Fibroblast of gingiva (primary cell): ENCODE data around the gene PPP1R18.
"Not testable (repeated sequence)": the region's sequence is repeated elsewhere in the genome, so short reads cannot be mapped to it uniquely, and the experiment has no call there.

Source experiments
- DNase-seq: peaks from one replicate; pipeline ENCODE4 v3.0.0-alpha.2; 2011; ENCODE audit warnings: low read depth

Gene PPP1R18, protein sequence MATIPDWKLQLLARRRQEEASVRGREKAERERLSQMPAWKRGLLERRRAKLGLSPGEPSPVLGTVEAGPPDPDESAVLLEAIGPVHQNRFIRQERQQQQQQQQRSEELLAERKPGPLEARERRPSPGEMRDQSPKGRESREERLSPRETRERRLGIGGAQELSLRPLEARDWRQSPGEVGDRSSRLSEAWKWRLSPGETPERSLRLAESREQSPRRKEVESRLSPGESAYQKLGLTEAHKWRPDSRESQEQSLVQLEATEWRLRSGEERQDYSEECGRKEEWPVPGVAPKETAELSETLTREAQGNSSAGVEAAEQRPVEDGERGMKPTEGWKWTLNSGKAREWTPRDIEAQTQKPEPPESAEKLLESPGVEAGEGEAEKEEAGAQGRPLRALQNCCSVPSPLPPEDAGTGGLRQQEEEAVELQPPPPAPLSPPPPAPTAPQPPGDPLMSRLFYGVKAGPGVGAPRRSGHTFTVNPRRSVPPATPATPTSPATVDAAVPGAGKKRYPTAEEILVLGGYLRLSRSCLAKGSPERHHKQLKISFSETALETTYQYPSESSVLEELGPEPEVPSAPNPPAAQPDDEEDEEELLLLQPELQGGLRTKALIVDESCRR

GRCh38 chr6:30686009-30686907, at the start of gene PPP1R18:
Gene PPP1R18 (minus strand): TSS chr6:30686645. CDS start chr6:30686018, 627 bp downstream.
- peak; percentile 77 for DNase-seq

- DNase-seq = no peak
Observed at GRCh38 chr6:30735668-30736314, 49.3 kb upstream of the PPP1R18 start.

DNA sequence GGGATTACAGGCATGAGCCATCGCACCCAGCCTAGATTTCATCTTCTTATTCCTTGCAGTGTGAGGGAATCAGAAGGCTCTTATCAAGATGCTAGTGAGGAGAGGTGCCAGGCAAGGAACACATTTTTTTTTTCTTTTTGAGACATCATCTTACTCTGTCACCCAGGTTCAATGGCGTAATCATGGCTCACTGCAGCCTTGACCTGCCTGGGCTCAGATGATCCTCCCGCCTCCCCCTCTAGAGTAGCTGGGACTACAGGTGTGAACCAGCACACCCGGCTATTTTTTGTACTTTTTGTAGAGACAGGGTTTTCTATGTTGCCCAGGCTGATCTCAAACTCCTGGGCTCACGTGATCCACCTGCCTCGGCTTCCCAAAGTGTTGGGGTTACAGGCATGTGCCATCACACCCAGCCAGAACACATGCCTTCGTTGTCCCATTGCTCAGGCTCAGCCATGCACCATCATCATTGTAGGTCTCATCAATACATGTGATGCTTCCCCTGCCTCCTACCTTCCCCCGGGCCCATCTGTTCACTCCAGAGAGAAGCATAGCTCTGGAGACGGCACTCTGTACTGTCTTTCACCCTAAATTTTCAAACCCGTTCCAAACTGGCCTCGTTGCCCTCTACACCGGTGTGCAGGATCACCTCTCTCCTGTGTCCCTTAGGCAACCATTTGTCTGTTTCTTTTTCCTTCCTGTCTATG, 45.9 kb upstream of the PPP1R18 start:
- DNase-seq = no peak

- no peak for DNase-seq
Observed at GRCh38 chr6:30730601-30731435, 44.4 kb upstream of the PPP1R18 start.

DNA sequence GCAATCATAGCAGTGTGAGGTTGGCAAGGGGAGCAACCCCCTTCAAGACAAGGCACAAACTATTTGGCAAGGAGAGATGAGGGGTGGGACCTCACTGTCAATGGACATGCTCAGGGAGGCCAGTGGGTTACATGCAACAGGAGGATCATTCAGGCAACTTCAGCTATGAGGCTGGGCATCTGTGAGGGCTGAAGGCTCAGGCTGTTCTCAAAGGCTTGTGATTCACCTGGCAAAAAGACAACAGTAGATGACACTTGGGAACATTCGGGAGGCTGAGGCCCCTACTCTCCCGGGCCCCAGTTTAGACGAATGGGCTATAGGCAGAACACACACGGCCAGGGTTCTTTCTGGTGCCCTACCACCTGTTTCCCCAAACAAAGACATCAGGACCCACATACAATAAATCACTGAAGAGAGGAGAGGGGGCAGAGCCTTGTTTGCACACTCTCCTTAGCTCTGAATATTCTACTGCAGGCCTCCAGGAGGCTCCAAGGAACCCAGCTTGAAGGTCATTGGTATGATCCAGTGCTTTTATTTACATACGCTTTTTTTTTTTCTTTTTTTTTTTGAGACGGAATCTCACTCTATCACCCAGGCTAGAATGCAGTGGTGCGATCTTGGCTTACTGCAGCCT, 41.6 kb upstream of the PPP1R18 start:
- peak; percentile 68 for DNase-seq

DNA sequence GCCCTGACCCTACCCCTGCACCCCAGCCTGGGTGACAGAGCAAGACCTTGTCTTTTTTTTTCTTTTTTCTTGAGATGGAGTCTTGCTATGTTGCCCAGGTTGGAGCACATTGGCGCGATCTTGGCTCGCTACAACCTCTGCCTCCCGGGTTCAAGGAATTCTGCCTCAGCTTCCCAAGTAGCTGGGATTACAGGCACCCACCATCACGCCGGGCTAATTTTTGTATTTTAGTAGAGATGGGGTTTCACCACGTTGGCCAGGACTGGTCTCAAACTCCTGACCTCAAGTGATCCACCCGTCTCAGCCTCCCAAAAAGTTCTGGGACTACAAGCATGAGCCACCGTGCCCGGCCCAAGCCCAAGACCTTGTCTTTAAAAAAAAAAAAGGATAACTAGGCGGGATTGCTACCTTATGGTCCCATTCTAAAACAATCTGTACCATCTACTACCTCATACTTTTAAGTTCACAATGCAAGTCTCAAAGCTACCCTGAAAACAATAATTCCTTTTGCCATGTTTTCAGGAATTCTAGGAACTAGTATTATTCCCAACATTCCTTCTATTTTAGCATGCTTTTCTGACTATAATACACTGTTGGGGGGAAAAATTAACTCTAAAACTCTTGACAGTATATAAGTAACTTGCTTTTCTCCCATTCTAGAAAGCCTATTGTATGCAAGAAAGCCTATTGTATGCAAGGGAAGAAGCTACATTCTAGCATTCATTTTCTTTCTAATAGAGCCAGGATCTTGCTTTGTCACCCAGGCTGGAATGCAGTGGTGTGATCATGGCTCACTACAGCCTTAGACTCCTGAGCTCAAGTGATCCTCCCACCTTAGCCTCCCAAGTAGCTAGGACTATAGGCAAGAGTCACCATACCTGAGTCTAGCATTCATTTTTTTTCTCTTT, 40.3 kb upstream of the PPP1R18 start:
- DNase-seq = no peak

DNA sequence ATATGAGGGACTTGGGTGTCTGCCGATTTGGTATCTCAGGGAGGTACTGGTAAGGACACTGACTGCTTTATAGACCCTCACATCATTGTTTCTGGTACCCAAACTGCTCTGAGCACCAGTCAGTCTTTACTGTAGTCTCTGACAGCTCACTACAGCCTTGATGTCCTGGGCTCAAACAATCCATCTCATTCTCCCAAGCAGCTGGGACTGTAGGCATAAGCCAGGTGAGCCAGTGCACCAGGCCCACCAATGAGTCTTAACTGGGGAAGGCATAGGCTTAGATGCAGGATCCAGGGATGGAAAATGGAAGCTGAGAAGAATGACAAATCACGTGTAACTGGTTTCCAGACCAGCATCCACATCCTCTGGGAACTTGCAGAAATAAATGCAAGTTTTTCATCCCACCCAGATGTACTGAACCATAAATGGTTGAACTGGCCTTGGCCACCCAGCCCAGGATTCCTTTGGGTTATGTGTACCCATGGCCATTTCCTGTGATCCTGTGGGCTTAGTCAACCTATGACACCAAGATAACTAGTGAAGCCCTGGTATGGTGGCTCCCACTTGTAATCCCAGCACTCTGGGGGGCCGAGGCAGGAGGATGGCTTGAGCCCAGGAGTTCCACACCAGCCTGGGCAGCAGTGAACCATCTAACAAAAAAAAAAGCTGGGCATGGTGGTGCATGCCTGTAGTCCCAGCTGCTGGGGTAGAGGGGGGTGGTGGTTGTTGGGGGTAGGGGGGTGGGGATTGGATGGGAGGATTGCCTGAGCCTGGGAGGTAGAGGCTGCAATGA, 39.5 kb upstream of the PPP1R18 start:
- DNase-seq = peak; percentile 27

DNA sequence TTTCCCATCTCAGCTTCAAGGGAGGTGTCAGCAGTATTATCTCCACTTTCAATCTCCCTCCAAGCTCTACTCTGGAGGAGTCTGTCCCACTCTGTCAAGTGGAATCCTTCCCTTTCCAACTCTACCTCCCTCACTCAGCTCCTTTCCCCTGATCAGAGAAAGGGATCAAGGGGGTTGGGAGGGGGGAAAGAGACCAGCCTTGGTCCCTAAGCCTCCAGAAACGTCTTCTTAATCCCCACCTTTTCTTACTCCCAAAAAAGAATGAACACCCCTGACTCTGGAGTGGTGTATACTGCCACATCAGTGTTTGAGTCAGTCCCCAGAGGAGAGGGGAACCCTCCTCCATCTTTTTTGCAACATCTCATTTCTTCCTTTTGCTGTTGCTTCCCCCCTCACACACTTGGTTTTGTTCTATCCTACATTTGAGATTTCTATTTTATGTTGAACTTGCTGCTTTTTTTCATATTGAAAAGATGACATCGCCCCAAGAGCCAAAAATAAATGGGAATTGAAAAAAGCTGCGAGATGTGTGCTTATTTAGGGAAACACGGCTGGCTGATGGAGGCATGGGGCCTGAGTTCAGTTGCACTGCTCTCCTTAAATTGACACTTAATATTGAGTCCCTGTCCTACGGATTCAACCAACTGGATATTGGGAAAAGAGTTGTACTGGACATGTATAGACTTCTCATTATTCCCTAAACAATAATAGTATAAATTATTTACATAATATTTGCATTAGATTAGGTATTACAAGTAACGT, 38.6 kb upstream of the PPP1R18 start:
- DNase-seq = no peak

DNA sequence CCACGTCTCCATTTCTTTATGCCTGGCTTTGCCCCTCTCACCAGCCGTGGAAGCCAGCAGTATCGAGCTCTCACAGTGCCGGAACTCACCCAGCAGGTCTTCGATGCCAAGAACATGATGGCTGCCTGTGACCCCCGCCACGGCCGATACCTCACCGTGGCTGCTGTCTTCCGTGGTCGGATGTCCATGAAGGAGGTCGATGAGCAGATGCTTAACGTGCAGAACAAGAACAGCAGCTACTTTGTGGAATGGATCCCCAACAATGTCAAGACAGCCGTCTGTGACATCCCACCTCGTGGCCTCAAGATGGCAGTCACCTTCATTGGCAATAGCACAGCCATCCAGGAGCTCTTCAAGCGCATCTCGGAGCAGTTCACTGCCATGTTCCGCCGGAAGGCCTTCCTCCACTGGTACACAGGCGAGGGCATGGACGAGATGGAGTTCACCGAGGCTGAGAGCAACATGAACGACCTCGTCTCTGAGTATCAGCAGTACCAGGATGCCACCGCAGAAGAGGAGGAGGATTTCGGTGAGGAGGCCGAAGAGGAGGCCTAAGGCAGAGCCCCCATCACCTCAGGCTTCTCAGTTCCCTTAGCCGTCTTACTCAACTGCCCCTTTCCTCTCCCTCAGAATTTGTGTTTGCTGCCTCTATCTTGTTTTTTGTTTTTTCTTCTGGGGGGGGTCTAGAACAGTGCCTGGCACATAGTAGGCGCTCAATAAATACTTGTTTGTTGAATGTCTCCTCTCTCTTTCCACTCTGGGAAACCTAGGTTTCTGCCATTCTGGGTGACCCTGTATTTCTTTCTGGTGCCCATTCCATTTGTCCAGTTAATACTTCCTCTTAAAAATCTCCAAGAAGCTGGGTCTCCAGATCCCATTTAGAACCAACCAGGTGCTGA, 37.6 kb upstream of the PPP1R18 start:
- DNase-seq = not testable (repeated sequence)

GRCh38 chr6:30723159-30723842, 36.9 kb upstream of the PPP1R18 start:
- not testable (repeated sequence) for DNase-seq

DNA sequence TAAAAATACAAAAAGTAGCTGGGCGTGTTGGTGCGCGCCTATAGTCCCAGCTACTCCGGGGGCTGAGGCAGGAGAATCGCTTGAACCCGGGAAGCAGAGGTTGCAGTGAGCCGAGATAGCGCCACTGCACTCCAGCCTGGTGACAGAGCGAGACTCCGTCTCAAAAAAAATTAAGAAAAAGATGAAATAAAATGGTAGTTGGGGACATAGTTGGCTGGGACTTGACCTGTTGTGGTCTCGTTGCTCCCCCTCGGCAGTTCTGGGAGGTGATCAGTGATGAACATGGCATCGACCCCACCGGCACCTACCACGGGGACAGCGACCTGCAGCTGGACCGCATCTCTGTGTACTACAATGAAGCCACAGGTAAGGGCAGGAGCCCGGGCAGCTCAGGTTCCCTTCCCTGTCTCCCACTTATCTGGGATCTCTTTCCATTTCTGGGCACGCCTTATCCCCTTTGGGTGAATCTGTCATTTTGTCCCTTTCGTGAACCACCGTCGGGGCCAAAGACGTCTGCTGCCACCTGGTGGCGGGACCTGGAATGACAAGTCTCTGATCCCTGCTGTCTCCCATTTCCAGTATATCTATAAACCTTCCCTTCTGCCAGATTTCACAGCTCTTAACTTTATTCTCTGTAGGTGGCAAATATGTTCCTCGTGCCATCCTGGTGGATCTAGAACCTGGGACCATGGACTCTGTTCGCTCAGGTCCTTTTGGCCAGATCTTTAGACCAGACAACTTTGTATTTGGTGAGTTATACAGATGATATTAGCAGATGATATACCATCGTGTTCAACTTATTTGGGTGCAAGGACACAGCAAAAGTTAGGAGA, 36.1 kb upstream of the PPP1R18 start:
- peak; percentile 68 for DNase-seq

GRCh38 chr6:30722025-30722279, 35.5 kb upstream of the PPP1R18 start:
- peak; percentile 51 for DNase-seq

GRCh38 chr6:30721198-30722024, 35.0 kb upstream of the PPP1R18 start:
- peak; percentile 89 for DNase-seq

- DNase-seq = peak; percentile 30
Observed at GRCh38 chr6:30720738-30721197, 34.3 kb upstream of the PPP1R18 start.
